Stimulated activated CD8-positive, alpha-beta memory T cell treated with anti-CD3 and anti-CD28 coated beads, Interleukin-15, amount 100 ng/mL, for 4 hours (primary cell): ENCODE measurements around the gene CGB7.
"Not testable (repeated sequence)": the region's sequence is repeated elsewhere in the genome, so short reads cannot be mapped to it uniquely, and the experiment has no call there.

ENCODE experiments used
- DNase-seq, 2 donors: peaks; one replicate each; pipeline ENCODE4 v3.0.0-alpha.2; 2020; ENCODE audit warnings: low read depth in 2 of 2

CGB7 gene

GRCh38 chr19:49057636-49058234 lies at the start of gene CGB7:
TSS of gene CGB7 (minus strand) at chr19:49057749. CDS start at chr19:49055375, 2,374 bp downstream.
- no peak for DNase-seq

- DNase-seq = peak in 1 of 2 donors; percentile 30
These were observed 49.1 kb upstream of the CGB7 start for GRCh38 chr19:49106648-49107135.

GRCh38 chr19:49104229-49104864 lies 46.8 kb upstream of the CGB7 start:
- DNase-seq = no peak

- DNase-seq = no peak
These were observed 46.0 kb upstream of the CGB7 start for GRCh38 chr19:49103331-49104085.

GRCh38 chr19:49102303-49102702 lies 44.8 kb upstream of the CGB7 start:
- no peak for DNase-seq

GRCh38 chr19:49101160-49101559 lies 43.6 kb upstream of the CGB7 start:
- no peak for DNase-seq

GRCh38 chr19:49098795-49099194 lies 41.2 kb upstream of the CGB7 start:
- DNase-seq = no peak

- DNase-seq = peak; percentile 38 to 55
These were observed 40.1 kb upstream of the CGB7 start for GRCh38 chr19:49097453-49098288.

- no peak for DNase-seq
These were observed 37.2 kb upstream of the CGB7 start for GRCh38 chr19:49094505-49095482.

GRCh38 chr19:49092686-49093085 lies 35.1 kb upstream of the CGB7 start:
- DNase-seq = no peak

GRCh38 chr19:49091391-49092038 lies 34.0 kb upstream of the CGB7 start:
- no peak for DNase-seq

GRCh38 chr19:49086296-49086695 lies 28.7 kb upstream of the CGB7 start:
- DNase-seq = no peak

GRCh38 chr19:49085868-49086232 lies 28.3 kb upstream of the CGB7 start:
- DNase-seq = no peak

- peak; percentile 97 to 99 for DNase-seq
These were observed 27.7 kb upstream of the CGB7 start, which contains the start of gene SNRNP70 for GRCh38 chr19:49085020-49085867. TSS of gene SNRNP70 (plus strand) at chr19:49085451. CDS start at chr19:49086415, 964 bp downstream.

- DNase-seq = no peak
These were observed 26.9 kb upstream of the CGB7 start for GRCh38 chr19:49084206-49085019.

- DNase-seq = no peak
These were observed 23.7 kb upstream of the CGB7 start for GRCh38 chr19:49081273-49081672.

GRCh38 chr19:49080392-49080791 lies 22.8 kb upstream of the CGB7 start:
- no peak for DNase-seq

- DNase-seq = not testable (repeated sequence)
These were observed 17.3 kb upstream of the CGB7 start for GRCh38 chr19:49074869-49075268.
